GM19467 (cell line): ENCODE data around the gene LYRM2.
"Not testable (repeated sequence)": the region's sequence is repeated elsewhere in the genome, so short reads cannot be mapped to it uniquely, and the experiment has no call there.

ENCODE experiments used
- ATAC-seq: cut with Tn5 transposase; IDR thresholded peaks from one replicate; pipeline ENCODE4 v1.9.1; 2021; ENCODE audit warnings: mild to moderate bottlenecking, moderate library complexity; ENCODE audit not compliant: unreplicated experiment

The LYRM2 gene

GRCh38 chr6:89649682-89650081 lies 11.1 kb upstream of the LYRM2 start:
- no peak for ATAC-seq

- no peak for ATAC-seq
Measured at GRCh38 chr6:89644864-89645263, 6.3 kb upstream of the LYRM2 start.

- no peak for ATAC-seq
Measured at GRCh38 chr6:89643406-89643805, 4.9 kb upstream of the LYRM2 start.

GRCh38 chr6:89642956-89643355 lies 4.4 kb upstream of the LYRM2 start:
- no peak for ATAC-seq

GRCh38 chr6:89641581-89641980 lies 3.0 kb upstream of the LYRM2 start:
- ATAC-seq = not testable (repeated sequence)

- no peak for ATAC-seq
Measured at GRCh38 chr6:89640804-89641203, 2.3 kb upstream of the LYRM2 start.

- ATAC-seq = no peak
Measured at GRCh38 chr6:89637960-89638319, 607 bp downstream of the LYRM2 start.

GRCh38 chr6:89636412-89636811 lies 2.1 kb downstream of the LYRM2 start:
- ATAC-seq = not testable (repeated sequence)

- no peak for ATAC-seq
Measured at GRCh38 chr6:89630488-89630887, 8.1 kb downstream of the LYRM2 start.

GRCh38 chr6:89623749-89624148 lies 14.8 kb downstream of the LYRM2 start:
- no peak for ATAC-seq

- ATAC-seq = no peak
Measured at GRCh38 chr6:89619567-89619966, 19.0 kb downstream of the LYRM2 start.

- no peak for ATAC-seq
Measured at GRCh38 chr6:89618026-89618425, 20.5 kb downstream of the LYRM2 start.

GRCh38 chr6:89616531-89616930 lies 22.0 kb downstream of the LYRM2 start:
- no peak for ATAC-seq

GRCh38 chr6:89615882-89616281 lies 22.7 kb downstream of the LYRM2 start:
- ATAC-seq = no peak

GRCh38 chr6:89613790-89614189 lies 24.8 kb downstream of the LYRM2 start:
- no peak for ATAC-seq

- ATAC-seq = no peak
Measured at GRCh38 chr6:89612121-89612520, 26.4 kb downstream of the LYRM2 start.

GRCh38 chr6:89611666-89612065 lies 26.9 kb downstream of the LYRM2 start:
- no peak for ATAC-seq

GRCh38 chr6:89610149-89610642 lies 28.4 kb downstream of the LYRM2 start:
- ATAC-seq = peak; percentile 67

- ATAC-seq = no peak
Measured at GRCh38 chr6:89605861-89606260, 32.7 kb downstream of the LYRM2 start.

- no peak for ATAC-seq
Measured at GRCh38 chr6:89604653-89605052, 33.9 kb downstream of the LYRM2 start.

- ATAC-seq = no peak
Measured at GRCh38 chr6:89602166-89602565, 36.4 kb downstream of the LYRM2 start.

GRCh38 chr6:89599727-89600126 lies 38.8 kb downstream of the LYRM2 start:
- no peak for ATAC-seq

- ATAC-seq = no peak
Measured at GRCh38 chr6:89597988-89598387, 40.6 kb downstream of the LYRM2 start.

- ATAC-seq = no peak
Measured at GRCh38 chr6:89597372-89597771, 41.2 kb downstream of the LYRM2 start.
